C4-2B (cell line): ENCODE data around the gene SDS.

Experiments
- H3K27ac ChIP-seq: fragments of 450-650 bp; 2 replicates; pipeline ENCODE4 v1.5.1; 2017
- ZFX ChIP-seq: fragments of 450-650 bp; IDR thresholded peaks from 2 replicates; pipeline ENCODE4 v1.6.1; 2017
- TF ChIP-seq, protein P1 (sequence below): fragments of 450-650 bp; conservative IDR thresholded peaks from 2 replicates; pipeline ENCODE4 v1.5.1; 2017; ENCODE audit warnings: mild to moderate bottlenecking

SDS gene, protein sequence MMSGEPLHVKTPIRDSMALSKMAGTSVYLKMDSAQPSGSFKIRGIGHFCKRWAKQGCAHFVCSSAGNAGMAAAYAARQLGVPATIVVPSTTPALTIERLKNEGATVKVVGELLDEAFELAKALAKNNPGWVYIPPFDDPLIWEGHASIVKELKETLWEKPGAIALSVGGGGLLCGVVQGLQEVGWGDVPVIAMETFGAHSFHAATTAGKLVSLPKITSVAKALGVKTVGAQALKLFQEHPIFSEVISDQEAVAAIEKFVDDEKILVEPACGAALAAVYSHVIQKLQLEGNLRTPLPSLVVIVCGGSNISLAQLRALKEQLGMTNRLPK

DNA sequence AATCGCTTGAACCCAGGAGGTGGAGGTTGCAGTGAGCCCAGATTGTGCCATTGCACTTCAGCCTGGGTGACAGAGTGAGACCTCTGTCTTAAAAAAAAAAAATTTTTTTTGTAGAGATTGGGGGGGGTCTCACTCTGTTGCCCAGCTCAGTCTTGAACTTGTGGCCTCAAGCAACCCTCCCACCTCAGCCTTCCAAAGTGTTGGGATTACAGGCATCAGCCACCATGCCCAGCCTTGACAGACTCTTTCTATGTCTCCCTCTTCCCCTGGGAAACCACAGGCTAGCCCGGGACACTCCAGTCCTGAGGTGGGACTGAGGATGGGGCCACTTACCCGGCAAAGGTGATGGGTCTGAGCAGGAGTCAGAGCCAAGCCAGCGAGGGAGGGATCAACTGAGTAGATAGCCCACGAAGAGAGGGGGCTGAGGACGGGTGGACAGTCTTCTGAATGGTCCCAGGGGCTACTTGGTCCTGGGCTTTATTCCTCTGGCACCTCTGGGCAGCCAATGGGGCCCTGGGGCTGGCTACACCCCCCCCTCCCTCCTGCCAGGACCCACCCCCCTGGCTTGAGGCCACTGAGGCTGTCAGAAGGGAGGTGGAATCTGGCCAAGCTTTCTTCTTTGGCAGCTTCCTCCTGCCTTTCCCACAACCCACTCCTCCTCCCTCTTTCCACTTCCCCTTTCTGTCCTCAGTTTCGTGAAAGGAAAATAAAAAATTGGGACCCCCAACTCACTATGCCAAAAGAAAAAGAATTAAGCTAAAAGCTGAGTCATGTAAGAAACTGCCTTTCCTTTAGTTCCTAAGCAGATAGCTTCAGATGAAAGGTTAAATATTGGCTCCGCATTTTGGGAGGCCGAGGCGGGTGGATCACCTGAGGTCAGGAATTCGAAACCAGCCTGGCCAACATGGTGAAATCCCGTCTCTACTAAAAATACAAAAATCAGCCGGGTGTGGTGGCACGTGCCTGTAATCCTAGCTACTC, at the start of gene SDS:
Gene SDS, minus strand, starts transcription at position 453 of the 981 bp plus-strand sequence. CDS start 4,179 bp downstream, outside the sequence.
- TF ChIP-seq, protein P1, sequence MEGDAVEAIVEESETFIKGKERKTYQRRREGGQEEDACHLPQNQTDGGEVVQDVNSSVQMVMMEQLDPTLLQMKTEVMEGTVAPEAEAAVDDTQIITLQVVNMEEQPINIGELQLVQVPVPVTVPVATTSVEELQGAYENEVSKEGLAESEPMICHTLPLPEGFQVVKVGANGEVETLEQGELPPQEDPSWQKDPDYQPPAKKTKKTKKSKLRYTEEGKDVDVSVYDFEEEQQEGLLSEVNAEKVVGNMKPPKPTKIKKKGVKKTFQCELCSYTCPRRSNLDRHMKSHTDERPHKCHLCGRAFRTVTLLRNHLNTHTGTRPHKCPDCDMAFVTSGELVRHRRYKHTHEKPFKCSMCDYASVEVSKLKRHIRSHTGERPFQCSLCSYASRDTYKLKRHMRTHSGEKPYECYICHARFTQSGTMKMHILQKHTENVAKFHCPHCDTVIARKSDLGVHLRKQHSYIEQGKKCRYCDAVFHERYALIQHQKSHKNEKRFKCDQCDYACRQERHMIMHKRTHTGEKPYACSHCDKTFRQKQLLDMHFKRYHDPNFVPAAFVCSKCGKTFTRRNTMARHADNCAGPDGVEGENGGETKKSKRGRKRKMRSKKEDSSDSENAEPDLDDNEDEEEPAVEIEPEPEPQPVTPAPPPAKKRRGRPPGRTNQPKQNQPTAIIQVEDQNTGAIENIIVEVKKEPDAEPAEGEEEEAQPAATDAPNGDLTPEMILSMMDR, result no peak
- no peak for TF ChIP-seq ZFX
- H3K27ac ChIP-seq, result no peak within 1 kb of the TSS

DNA sequence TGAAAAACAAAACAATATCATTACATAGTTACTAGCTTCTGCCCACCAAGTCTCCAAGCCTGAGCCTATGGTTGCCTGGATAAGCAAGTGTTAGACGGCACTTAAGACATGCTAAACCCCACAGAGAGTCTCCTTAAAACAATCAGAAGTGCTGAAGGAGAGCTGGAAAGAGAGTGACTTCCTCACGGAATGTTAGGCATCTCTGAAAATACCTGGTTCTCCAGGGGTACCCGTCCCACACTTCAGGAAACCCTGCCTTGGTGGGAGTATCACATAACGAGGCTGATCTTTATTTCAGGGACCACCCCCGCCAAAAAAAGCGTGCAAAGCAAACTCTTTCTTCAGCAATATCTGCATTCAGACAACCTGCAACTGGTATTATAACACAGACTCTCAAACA, 49.6 kb upstream of the SDS start:
- no peak for TF ChIP-seq ZFX
- TF ChIP-seq, protein P1, result no peak
- no peak overlapping the region for H3K27ac ChIP-seq

DNA sequence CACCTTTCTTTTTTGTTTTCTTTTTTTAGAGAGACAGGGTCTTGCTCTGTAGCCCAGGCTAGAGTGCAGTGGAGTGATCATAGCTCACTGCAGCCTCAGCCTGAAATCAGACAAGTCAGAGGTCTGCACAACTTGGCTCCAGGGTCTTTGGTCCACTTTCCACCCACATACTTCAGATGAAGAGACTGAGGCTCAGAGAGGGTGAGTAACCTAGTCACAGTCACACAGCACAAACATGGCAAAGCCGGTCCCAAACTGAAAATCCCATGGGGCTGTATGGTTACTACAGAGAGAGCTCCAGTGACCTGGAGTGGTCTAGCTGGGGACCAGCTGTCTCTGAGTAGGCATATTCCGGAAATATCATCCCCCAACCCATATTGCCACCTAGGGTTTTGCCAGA, 48.8 kb upstream of the SDS start:
- no peak overlapping the region for H3K27ac ChIP-seq
- no peak for TF ChIP-seq ZFX
- TF ChIP-seq, protein P1, result no peak

DNA sequence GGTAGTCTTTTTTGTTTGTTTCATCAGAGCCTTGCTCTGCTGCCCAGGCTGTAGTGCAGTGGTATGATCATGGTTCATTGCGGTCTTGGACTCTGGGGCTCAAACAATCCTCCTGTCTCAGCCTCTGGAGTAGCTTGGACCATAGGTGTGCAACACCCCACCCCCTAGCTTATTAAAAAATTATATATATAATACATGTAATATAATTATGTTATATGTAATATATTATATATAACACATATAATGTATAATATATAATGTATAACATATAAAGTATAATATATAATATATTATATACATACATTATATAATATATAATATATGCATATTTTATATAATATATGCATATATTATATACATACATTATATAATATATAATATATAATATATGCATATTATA, 46.2 kb upstream of the SDS start:
- TF ChIP-seq ZFX, result no peak
- TF ChIP-seq, protein P1, result no peak
- no peak overlapping the region for H3K27ac ChIP-seq

DNA sequence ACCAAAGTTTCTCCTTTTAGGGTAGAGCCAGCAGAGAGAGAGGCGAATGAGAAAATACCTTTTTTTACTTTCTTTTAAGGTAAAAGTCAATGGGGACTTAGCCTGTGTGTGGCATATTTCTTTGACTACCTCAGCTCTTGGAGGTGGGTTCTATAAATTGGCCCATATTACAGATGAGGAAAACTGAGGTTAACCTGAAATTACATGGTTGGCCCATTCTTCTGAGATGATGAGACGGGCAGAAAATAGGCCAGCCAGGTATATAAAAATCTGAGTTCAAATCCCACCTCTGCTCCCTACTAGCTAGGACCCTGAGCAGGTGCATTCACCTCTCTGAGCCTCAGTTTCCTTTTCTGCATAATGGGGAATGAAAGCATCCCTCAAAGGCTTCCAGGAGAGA, 45.6 kb upstream of the SDS start:
- TF ChIP-seq, protein P1, result no peak
- no peak for TF ChIP-seq ZFX
- no peak overlapping the region for H3K27ac ChIP-seq

DNA sequence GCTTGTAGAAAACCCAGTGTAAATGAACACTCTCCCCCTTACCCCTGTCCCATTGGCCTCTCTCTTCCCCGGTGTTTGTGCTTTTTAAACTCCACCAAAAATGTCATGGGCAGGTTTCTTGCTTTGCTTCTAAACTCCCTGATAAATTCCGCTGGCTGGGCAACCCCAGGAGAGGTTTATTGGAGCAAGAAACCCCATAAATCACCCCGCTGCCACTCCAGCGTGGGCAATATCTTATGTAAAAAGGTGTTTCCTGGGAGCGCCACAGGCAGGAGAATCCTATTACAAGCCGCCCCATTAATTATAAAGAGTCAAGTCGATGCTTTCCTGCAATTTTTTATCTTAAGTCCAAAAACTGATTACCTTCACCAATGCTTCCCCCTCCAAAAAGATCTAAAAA, 45.2 kb upstream of the SDS start:
- TF ChIP-seq, protein P1, result no peak
- TF ChIP-seq ZFX, result no peak
- no peak overlapping the region for H3K27ac ChIP-seq
